GM12878 (cell line): ENCODE results near the gene GMDS. TPM values are rescaled to one million over a fixed set of nuclear protein-coding genes. Genes with fewer than 3 reads are reported as not detected.
A peak's percentile ranks its signal among the peaks of the same experiment; 100 is the strongest.

ENCODE experiments used
- ATAC-seq: fragments of 200-7000 bp; cut with Tn5 transposase; 3 replicates; pipeline ENCODE4 v1.9.1; 2020; ENCODE audit warnings: mild to moderate bottlenecking, moderate library complexity
- BruUV-seq: library from RNA; stranded (reverse); fragments of 400-500 nt; replicated peaks from 2 replicates; lab custom pipeline; 2021; lab: Mats Ljungman, UMichigan
- CTCF ChIA-PET: fragments of 300-600 bp; sonication (Branson Sonifier 250); formaldehyde crosslinking; extraction: SDS; loops from one replicate; lab custom pipeline; 2021; ENCODE audit warnings: inconsistent platforms; lab: Yijun Ruan, JAX
- POLR2A ChIA-PET: fragments of 350-600 bp; formaldehyde crosslinking; extraction: SDS; loops from one replicate; lab custom pipeline; 2021; ENCODE audit warnings: inconsistent platforms; lab: Charles Lee
- RAD21 ChIA-PET: fragments of 300-600 bp; sonication (Branson Sonifier 250); formaldehyde crosslinking; loops from one replicate; lab custom pipeline; 2023; ENCODE audit warnings: antibody characterized with exemption; ENCODE audit not compliant: unreplicated experiment; lab: Charles Lee
- SMC1A ChIA-PET: fragments of 300-600 bp; sonication (Branson Sonifier 250); formaldehyde crosslinking; loops from one replicate; lab custom pipeline; 2023; ENCODE audit not compliant: unreplicated experiment, uncharacterized antibody; lab: Charles Lee
- DNase-seq: peaks from one replicate; pipeline ENCODE4 v3.0.0-alpha.2; 2011; ENCODE audit warnings: low read depth, low spot score
- FAIRE-seq: peaks from 3 replicates; lab custom pipeline; 2011; peaks lifted over from hg19 to GRCh38; lab: Jason Lieb, UNC
- H2AFZ ChIP-seq: 2 replicates; pipeline ENCODE4 v1.6.0; 2011; ENCODE audit warnings: low read depth, low read length, control low read depth; ENCODE audit not compliant: control insufficient read depth
- H3K27ac ChIP-seq: 2 replicates; pipeline ENCODE4 v1.5.1; 2011; ENCODE audit warnings: control low read depth; ENCODE audit not compliant: control insufficient read depth, insufficient read depth
- H3K27me3 ChIP-seq, 2 experiments: replicated peaks in 1 of 2; 2 replicates each; pipeline versions ENCODE4 v1.6.0 to v1.6.1; 2011; ENCODE audit warnings: low read length in 1 of 2; ENCODE audit not compliant: control insufficient read depth in 2 of 2, insufficient read depth in 2 of 2
- H3K36me3 ChIP-seq, 2 experiments: 2 replicates each; pipeline ENCODE4 v1.5.1; 2011; ENCODE audit warnings: low read length in 1 of 2; ENCODE audit not compliant: control insufficient read depth in 2 of 2, insufficient read depth in 2 of 2
- H3K4me1 ChIP-seq: 2 replicates; pipeline ENCODE4 v1.6.1; 2011; ENCODE audit warnings: mild to moderate bottlenecking, low read length, moderate library complexity, mixed read lengths; ENCODE audit not compliant: control insufficient read depth, insufficient read depth
- H3K4me2 ChIP-seq: 2 replicates; pipeline ENCODE4 v1.6.0; 2011; ENCODE audit warnings: control low read depth; ENCODE audit not compliant: control insufficient read depth, insufficient read depth
- H3K4me3 ChIP-seq: fragments of 200-600 bp; sonication (generic); 2 replicates; pipeline ENCODE4 v1.5.1; 2016
- H3K79me2 ChIP-seq: 2 replicates; pipeline ENCODE4 v1.6.0; 2011; ENCODE audit warnings: low read length; ENCODE audit not compliant: control insufficient read depth, insufficient read depth
- H3K9ac ChIP-seq: 2 replicates; pipeline ENCODE4 v1.8.0; 2011; ENCODE audit warnings: low read length, control low read depth, mixed read lengths; ENCODE audit not compliant: control insufficient read depth, insufficient read depth
- H3K9me3 ChIP-seq: replicated peaks from 3 replicates; pipeline ENCODE4 v1.5.1; 2011; ENCODE audit warnings: mild to moderate bottlenecking, low read length; ENCODE audit not compliant: control insufficient read depth, insufficient read depth
- H4K20me1 ChIP-seq: 2 replicates; pipeline ENCODE4 v1.6.0; 2011; ENCODE audit not compliant: control insufficient read depth, insufficient read depth
- BRCA1 ChIP-seq: IDR thresholded peaks from 2 replicates; pipeline ENCODE4 v1.6.1; 2011; ENCODE audit warnings: low read depth, low read length, improper control_type of control experiment
- ESRRA ChIP-seq: IDR thresholded peaks from 2 replicates; pipeline ENCODE4 v1.6.1; 2012; ENCODE audit warnings: mild to moderate bottlenecking, low read length, improper control_type of control experiment
- IRF4 ChIP-seq: IDR thresholded peaks from 2 replicates; pipeline ENCODE4 v1.6.1; 2011; ENCODE audit warnings: low read depth, low read length
- NRF1 ChIP-seq: conservative IDR thresholded peaks from 2 replicates; pipeline ENCODE4 v1.6.1; 2011; ENCODE audit warnings: mild to moderate bottlenecking, low read depth, low read length, improper control_type of control experiment
- PAX5 ChIP-seq: IDR thresholded peaks from 2 replicates; pipeline ENCODE4 v1.6.1; 2011; ENCODE audit warnings: low read depth, low read length, borderline replicate concordance
- POU2F2 ChIP-seq: IDR thresholded peaks from 3 replicates; pipeline ENCODE4 v1.6.1; 2011; ENCODE audit warnings: low read depth, mild to moderate bottlenecking, low read length, borderline replicate concordance
- TARDBP ChIP-seq: IDR thresholded peaks from 2 replicates; pipeline ENCODE4 v1.6.1; 2016; ENCODE audit warnings: borderline replicate concordance
- WRNIP1 ChIP-seq: IDR thresholded peaks from 2 replicates; pipeline ENCODE4 v1.6.1; 2011; ENCODE audit warnings: low read depth, low read length, improper control_type of control experiment, borderline replicate concordance
- ZNF622 ChIP-seq: fragments of 450-650 bp; IDR thresholded peaks from 2 replicates; pipeline ENCODE4 v1.6.1; 2017; ENCODE audit warnings: mild to moderate bottlenecking, inconsistent platforms
- WGBS: methylation state at CpG from one replicate; pipeline ENCODE4 v1.1.6; 2016; ENCODE audit warnings: low lambda C conversion rate; ENCODE audit not compliant: insufficient replicate concordance, insufficient coverage; ENCODE audit errors: missing lambda C conversion rate; 5-methylcytosine and 5-hydroxymethylcytosine counted together
- in situ Hi-C: fragments of 300-500 bp; cut with MboI; formaldehyde crosslinking; loops from 9 replicates; pipeline ENCODE4 v1.14.3; 2018; ENCODE audit warnings: mixed read lengths
- intact Hi-C: fragments of 100-400 bp; cut with micrococcal nuclease; formaldehyde crosslinking; loops from one replicate; pipeline ENCODE4 v1.14.2; 2022; ENCODE audit not compliant: unreplicated experiment
- polyA plus RNA-seq, 11 experiments: library from polyadenylated mRNA; depleted of rRNA in 4 of 11; unstranded in 6 of 11; stranded (reverse) in 5 of 11; fragments of >200 nt; fragmentation: Nextera tagmentation in 4 of 11; fragmentation: Illumina TruSeq in 1 of 11; extraction: Ambion mirVana in 4 of 11; extraction: Trizol in 1 of 11; gene quantifications; 1 replicate in 1 of 11; 2 replicates in 10 of 11; pipeline versions ENCODE4 v1.2.1 to v1.2.3, GENCODE V29; 2011 to 2016; ENCODE audit warnings: inconsistent platforms in 2 of 11, missing spikeins in 2 of 11, low read depth in 1 of 11
- total RNA-seq, 4 experiments: library from RNA; depleted of rRNA in 3 of 4; stranded (reverse); fragments of >200 nt in 3 of 4; fragmentation: Illumina TruSeq in 1 of 4; extraction: Trizol in 1 of 4; gene quantifications; 2 replicates each; pipeline versions ENCODE4 v1.2.1 to v1.2.3, GENCODE V29; 2013 to 2021
- TF ChIP-seq, protein P1 (sequence below): fragments of 450-650 bp; IDR thresholded peaks from 2 replicates; pipeline ENCODE4 v1.6.1; 2017; ENCODE audit warnings: borderline replicate concordance
- TF ChIP-seq, protein P2 (sequence below): IDR thresholded peaks from 2 replicates; pipeline ENCODE4 v1.6.1; 2011; ENCODE audit warnings: mild to moderate bottlenecking, low read depth, low read length, moderate library complexity; ENCODE audit not compliant: insufficient replicate concordance

Gene GMDS
- total and polyA plus RNA-seq, 10 of the 15 experiments (the other 5 are each of a cell fraction or from before 2014, with no cell fraction given), result 0.61 to 53.8 (median 29.3) TPM

DNA sequence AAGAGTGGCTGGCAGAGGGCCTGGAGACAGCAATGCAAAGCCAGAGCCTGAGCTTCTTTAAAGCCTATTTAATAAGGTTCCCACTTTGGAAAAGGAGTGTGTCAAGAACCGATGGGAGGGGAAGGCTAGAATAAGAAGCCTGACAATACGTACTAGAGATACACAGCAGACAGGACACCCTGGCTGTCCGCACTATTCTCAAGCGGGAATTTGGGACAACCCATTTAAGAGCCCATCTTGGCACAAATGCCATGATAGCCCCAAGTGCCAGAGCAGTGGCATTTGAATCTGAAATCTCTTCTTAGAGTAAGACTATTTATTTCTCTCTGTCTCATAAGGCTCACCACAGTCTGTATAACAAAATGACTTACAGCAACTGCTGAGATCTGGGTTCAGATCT, 3.1 kb downstream of the GMDS start:
- Histone ChIP-seq H3K27ac (no peak overlapping the region), H4K20me1 (no peaks in the 10 kb centered on the region), H3K9me3 (no peaks in the 10 kb centered on the region), H3K27me3 (no peaks in the 10 kb centered on the region), H3K4me1 (peaks cover 9% of the 10 kb centered on the region), H3K79me2 (peaks cover 31% of the 10 kb centered on the region), H3K4me2 (peak overlapping the region; percentile 15), H3K9ac (no peak overlapping the region), H2AFZ (no peak overlapping the region), H3K4me3 (0 out of 2 replicates have a peak overlapping the region, but pooled peaks have one; percentile 20), H3K36me3 (no peaks in the 10 kb centered on the region)
- POLR2A ChIA-PET, result interaction anchor here (0.9 to 1.7 kb wide), 2 partner anchors 9 to 11 kb away, joined by 3 to 4 read pairs; no protein-coding TSS in a partner anchor
- BruUV-seq, result no TSS peak
- in situ Hi-C loops, result no loop called here
- TF ChIP-seq ESRRA (no peak), NRF1 (no peak), TARDBP (no peak), PAX5 (no peak)
- no peak for DNase-seq
- WGBS, result 83% methylated on average over 4 of the region's 4 CpGs
- ATAC-seq, result no peak
- FAIRE-seq, result no peak
- intact Hi-C loops, result no loop called here
- CTCF ChIA-PET, result interaction anchor here (1.1 kb wide), 1 partner anchor 10 kb away, joined by 4 read pairs; no protein-coding TSS in a partner anchor
- RAD21 ChIA-PET, result interaction anchor here (1.5 kb wide), 1 partner anchor 11 kb away, joined by 5 read pairs; no protein-coding TSS in a partner anchor
- SMC1A ChIA-PET, result interaction anchor here (0.5 to 2.8 kb wide), 3 partner anchors 9 to 33 kb away, joined by 4 to 8 read pairs (median 5); no protein-coding TSS in a partner anchor

DNA sequence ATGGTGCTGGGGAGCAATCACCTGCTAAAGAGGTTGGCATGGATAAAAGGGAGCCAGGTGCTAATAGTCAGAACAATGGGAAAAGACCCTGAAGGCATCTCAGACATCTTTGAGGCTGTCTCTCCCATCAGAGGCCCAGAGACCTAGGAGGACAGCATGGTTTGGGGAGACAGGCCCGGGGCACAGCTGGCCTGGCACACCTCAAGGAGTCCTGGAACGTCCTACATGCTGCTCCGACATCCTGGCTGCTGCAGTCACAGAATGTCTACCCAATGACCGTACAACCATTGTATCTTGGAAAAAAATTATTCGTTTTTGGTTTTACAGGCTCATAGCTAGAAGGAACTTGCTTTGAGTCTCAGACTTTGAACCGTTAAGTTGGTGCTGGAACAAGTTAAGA, 4.4 kb downstream of the GMDS start:
- FAIRE-seq, result no peak
- POLR2A ChIA-PET, result no interaction called here

More for the DNA sequence above, 4.4 kb downstream of the GMDS start:
- no peak for DNase-seq
- CTCF ChIA-PET, result no interaction called here
- H2AFZ ChIP-seq, result no peak overlapping the region; the same call in 1 of the 2 replicates
- no TSS peak for BruUV-seq
- no peak overlapping the region; the same call in 1 of the 2 replicates for H3K4me2 ChIP-seq
- no peaks in the 10 kb centered on the region for H3K36me3 ChIP-seq
- 91% methylated on average over 6 of the region's 6 CpGs for WGBS
- TF ChIP-seq, protein P1, sequence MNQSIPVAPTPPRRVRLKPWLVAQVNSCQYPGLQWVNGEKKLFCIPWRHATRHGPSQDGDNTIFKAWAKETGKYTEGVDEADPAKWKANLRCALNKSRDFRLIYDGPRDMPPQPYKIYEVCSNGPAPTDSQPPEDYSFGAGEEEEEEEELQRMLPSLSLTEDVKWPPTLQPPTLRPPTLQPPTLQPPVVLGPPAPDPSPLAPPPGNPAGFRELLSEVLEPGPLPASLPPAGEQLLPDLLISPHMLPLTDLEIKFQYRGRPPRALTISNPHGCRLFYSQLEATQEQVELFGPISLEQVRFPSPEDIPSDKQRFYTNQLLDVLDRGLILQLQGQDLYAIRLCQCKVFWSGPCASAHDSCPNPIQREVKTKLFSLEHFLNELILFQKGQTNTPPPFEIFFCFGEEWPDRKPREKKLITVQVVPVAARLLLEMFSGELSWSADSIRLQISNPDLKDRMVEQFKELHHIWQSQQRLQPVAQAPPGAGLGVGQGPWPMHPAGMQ, result no peak
- TF ChIP-seq IRF4 (no peak), ZNF622 (no peak), BRCA1 (no peak), ESRRA (no peak), WRNIP1 (no peak), POU2F2 (no peak)
- TF ChIP-seq, protein P2, sequence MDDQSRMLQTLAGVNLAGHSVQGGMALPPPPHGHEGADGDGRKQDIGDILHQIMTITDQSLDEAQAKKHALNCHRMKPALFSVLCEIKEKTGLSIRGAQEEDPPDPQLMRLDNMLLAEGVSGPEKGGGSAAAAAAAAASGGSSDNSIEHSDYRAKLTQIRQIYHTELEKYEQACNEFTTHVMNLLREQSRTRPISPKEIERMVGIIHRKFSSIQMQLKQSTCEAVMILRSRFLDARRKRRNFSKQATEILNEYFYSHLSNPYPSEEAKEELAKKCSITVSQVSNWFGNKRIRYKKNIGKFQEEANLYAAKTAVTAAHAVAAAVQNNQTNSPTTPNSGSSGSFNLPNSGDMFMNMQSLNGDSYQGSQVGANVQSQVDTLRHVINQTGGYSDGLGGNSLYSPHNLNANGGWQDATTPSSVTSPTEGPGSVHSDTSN, result no peak
- H3K27me3 ChIP-seq, result no peaks in the 10 kb centered on the region
- no peak overlapping the region for H3K9ac ChIP-seq
- RAD21 ChIA-PET, result interaction anchor here (0.7 to 1.3 kb wide), 2 partner anchors 11 to 113 kb away, joined by 3 read pairs; no protein-coding TSS in a partner anchor
- peaks cover 28% of the 10 kb centered on the region for H3K79me2 ChIP-seq
- H3K4me1 ChIP-seq, result peaks cover 9% of the 10 kb centered on the region
- no peak overlapping the region for H3K4me3 ChIP-seq
- H3K9me3 ChIP-seq, result no peaks in the 10 kb centered on the region
- no peak for ATAC-seq
- H4K20me1 ChIP-seq, result no peaks in the 10 kb centered on the region
- intact Hi-C loops (no loop called here), in situ Hi-C loops (no loop called here)
- SMC1A ChIA-PET, result interaction anchor here (0.6 to 2.8 kb wide), 3 partner anchors 9 to 145 kb away, joined by 3 to 8 read pairs (median 3); no protein-coding TSS in a partner anchor
- H3K27ac ChIP-seq, result no peak overlapping the region
